IPS DF 4.7 (cell line): ENCODE results near the gene CCDC187.
"Not testable (repeated sequence)": the region's sequence is repeated elsewhere in the genome, so short reads cannot be mapped to it uniquely, and the experiment has no call there.

Source experiments
- DNase-seq: peaks from one replicate; pipeline ENCODE4 v3.0.0-alpha.2; 2013; ENCODE audit warnings: low spot score; ENCODE audit errors: extremely low read depth

CCDC187 gene

GRCh38 chr9:136240941-136241340, 63.0 kb downstream of the CCDC187 start:
- DNase-seq = no peak

- no peak for DNase-seq
Observed at GRCh38 chr9:136239983-136240330, 63.9 kb downstream of the CCDC187 start.

- no peak for DNase-seq
Observed at GRCh38 chr9:136239135-136239982, 64.5 kb downstream of the CCDC187 start.

GRCh38 chr9:136238342-136238732, 65.6 kb downstream of the CCDC187 start:
- no peak for DNase-seq

GRCh38 chr9:136237486-136238341, 66.2 kb downstream of the CCDC187 start:
- DNase-seq = no peak

- DNase-seq = not testable (repeated sequence)
Observed at GRCh38 chr9:136236471-136237410, 67.2 kb downstream of the CCDC187 start.

GRCh38 chr9:136235709-136236455, 68.0 kb downstream of the CCDC187 start:
- DNase-seq = no peak

- no peak for DNase-seq
Observed at GRCh38 chr9:136235171-136235570, 68.7 kb downstream of the CCDC187 start.

- no peak for DNase-seq
Observed at GRCh38 chr9:136234597-136234996, 69.3 kb downstream of the CCDC187 start.

- DNase-seq = no peak
Observed at GRCh38 chr9:136233868-136234267, 70.0 kb downstream of the CCDC187 start.

- no peak for DNase-seq
Observed at GRCh38 chr9:136233411-136233810, 70.5 kb downstream of the CCDC187 start.

- no peak for DNase-seq
Observed at GRCh38 chr9:136232969-136233368, 70.9 kb downstream of the CCDC187 start.

- DNase-seq = no peak
Observed at GRCh38 chr9:136231478-136232297, 72.2 kb downstream of the CCDC187 start.

GRCh38 chr9:136230773-136231172, 73.1 kb downstream of the CCDC187 start:
- no peak for DNase-seq

GRCh38 chr9:136230365-136230764, 73.5 kb downstream of the CCDC187 start:
- DNase-seq = no peak

GRCh38 chr9:136229096-136230065, 74.5 kb downstream of the CCDC187 start:
- no peak for DNase-seq

- no peak for DNase-seq
Observed at GRCh38 chr9:136228107-136228875, 75.6 kb downstream of the CCDC187 start.
